ENCODE data around the gene TNFSF12.

GRCh38 chr17:7593296-7593695, 44.4 kb downstream of the TNFSF12 start:
- TF ChIP-seq POLR2A (IDR thresholded peaks at IDR 0.05) (no peak), EP300 (IDR thresholded peaks at IDR 0.05) (no peak), POLR2AphosphoS5 (IDR thresholded peaks at IDR 0.05) (no peak)

Measured in stomach (tissue), 4 donors.